Pancreas (tissue), 10 donors: Measurements from ENCODE around the gene TBC1D30. TPM values are rescaled to one million over a fixed set of nuclear protein-coding genes. Genes with fewer than 3 reads are reported as not detected.

Source experiments
- ATAC-seq, 4 donors: fragments of 200-7000 bp; cut with Tn5 transposase; one replicate each; pipeline versions ENCODE4 v1.8.0 to v1.9.1; 2020; ENCODE audit warnings: mild to moderate bottlenecking in 4 of 4, moderate library complexity in 4 of 4
- DNase-seq, 6 donors: peaks; one replicate each; pipeline ENCODE4 v3.0.0-alpha.2; 2020
- FAIRE-seq: peaks from 2 replicates; lab custom pipeline; 2012; peaks lifted over from hg19 to GRCh38; lab: Jason Lieb, UNC
- H3K27ac ChIP-seq, 4 donors: fragments of 200-600 bp; sonication (generic); 1 replicate in 3 of 4; 2 replicates in 1 of 4; pipeline versions ENCODE4 v1.5.0 to v1.8.0; 2020
- H3K27me3 ChIP-seq, 4 donors: fragments of 200-600 bp; one replicate each; pipeline ENCODE4 v1.8.0; 2021
- H3K36me3 ChIP-seq, 3 donors: fragments of 200-600 bp; sonication (generic) in 1 of 3; one replicate each; pipeline versions ENCODE4 v1.5.0 to v1.8.0; 2020 to 2021
- H3K4me1 ChIP-seq, 3 donors: fragments of 200-600 bp; one replicate each; pipeline ENCODE4 v1.8.0; 2021
- H3K4me3 ChIP-seq, 4 donors: fragments of 200-600 bp; sonication (generic) in 2 of 4; one replicate each; pipeline versions ENCODE4 v1.5.0 to v1.8.0; 2020 to 2021
- H3K9me3 ChIP-seq, 4 donors: fragments of 200-600 bp; one replicate each; pipeline ENCODE4 v1.8.0; 2021
- WGBS, 2 donors: extraction: QIAGEN DNeasy Blood & Tissue Kit; methylation state at CpG; one replicate each; pipeline ENCODE4 v1.1.7; 2013; 5-methylcytosine and 5-hydroxymethylcytosine counted together
- intact Hi-C, 3 donors: fragments of 100-400 bp; cut with DNase I; formaldehyde crosslinking; loops; one replicate each; pipeline versions ENCODE4 v1.11.1 to v1.14.2; 2022
- polyA plus RNA-seq, 2 donors: library from polyadenylated mRNA; stranded (reverse); fragments of 200-250 nt; gene quantifications; one replicate each; pipeline ENCODE4 v1.2.3, GENCODE V29; 2013
- total RNA-seq, 6 donors: library from RNA; stranded (reverse); fragmentation: NEBNext Ultra II Directional in 4 of 6; extraction: Animal tissue kit (Norgen Biotek cat#: 25700) in 4 of 6; gene quantifications; one replicate each; pipeline versions ENCODE4 v1.2.1 to v1.2.4, GENCODE V29; 2021 to 2023
- TF ChIP-seq, protein P1 (sequence below), 4 donors: fragments of 200-600 bp; sonication (generic) in 3 of 4; IDR thresholded peaks; one replicate each; pipeline versions ENCODE4 v1.5.0 to v1.8.0; 2021; ENCODE audit warnings: antibody characterized with exemption in 4 of 4
- donor health status: healthy with polysubstance abuse.
- donor health status: DM: no; HTN: no; CAD: no; lungs with moderate emphysema.
- donor health status: DM: no; HTN: no; CAD: no.
- donor health status: control.
- donor health status: control.
- donor health status: Bipolar disorder and iron deficiency.
- donor health status: DM: yes; HTN: yes; CAD: no.
- donor health status: DM: no; HTN: no; CAD: no.
- donor health status: DM: no; HTN: no; CAD: no.
- donor health status: DM: yes; HTN: yes; CAD: no.

TBC1D30 gene
- total and polyA plus RNA-seq, 8 donors = 6.6 to 26.2 (median 18.4) TPM

GRCh38 chr12:64875186-64875585 lies 50.7 kb downstream of the TBC1D30 start:
- DNase-seq (no peak), ATAC-seq (no peak), FAIRE-seq (no peak)
- 90 to 94% methylated on average over 17 of the region's 17 CpGs for WGBS, 2 donors
- Histone ChIP-seq H3K27me3 (no peaks in the 10 kb centered on the region), H3K9me3 (no peaks in the 10 kb centered on the region), H3K27ac (no peak overlapping the region), H3K4me3 (no peak overlapping the region), H3K36me3 (peaks cover 0 to 33% (median 14%) of the 10 kb centered on the region in 3 donors), H3K4me1 (no peaks in the 10 kb centered on the region)
- intact Hi-C loops = no loop called here
- TF ChIP-seq, protein P1, sequence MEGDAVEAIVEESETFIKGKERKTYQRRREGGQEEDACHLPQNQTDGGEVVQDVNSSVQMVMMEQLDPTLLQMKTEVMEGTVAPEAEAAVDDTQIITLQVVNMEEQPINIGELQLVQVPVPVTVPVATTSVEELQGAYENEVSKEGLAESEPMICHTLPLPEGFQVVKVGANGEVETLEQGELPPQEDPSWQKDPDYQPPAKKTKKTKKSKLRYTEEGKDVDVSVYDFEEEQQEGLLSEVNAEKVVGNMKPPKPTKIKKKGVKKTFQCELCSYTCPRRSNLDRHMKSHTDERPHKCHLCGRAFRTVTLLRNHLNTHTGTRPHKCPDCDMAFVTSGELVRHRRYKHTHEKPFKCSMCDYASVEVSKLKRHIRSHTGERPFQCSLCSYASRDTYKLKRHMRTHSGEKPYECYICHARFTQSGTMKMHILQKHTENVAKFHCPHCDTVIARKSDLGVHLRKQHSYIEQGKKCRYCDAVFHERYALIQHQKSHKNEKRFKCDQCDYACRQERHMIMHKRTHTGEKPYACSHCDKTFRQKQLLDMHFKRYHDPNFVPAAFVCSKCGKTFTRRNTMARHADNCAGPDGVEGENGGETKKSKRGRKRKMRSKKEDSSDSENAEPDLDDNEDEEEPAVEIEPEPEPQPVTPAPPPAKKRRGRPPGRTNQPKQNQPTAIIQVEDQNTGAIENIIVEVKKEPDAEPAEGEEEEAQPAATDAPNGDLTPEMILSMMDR (IDR thresholded peaks at IDR 0.05) = no peak

- no peak for DNase-seq
- H3K9me3 ChIP-seq = no peaks in the 10 kb centered on the region
- TF ChIP-seq, protein P1 (IDR thresholded peaks at IDR 0.05) = no peak
- H3K27ac ChIP-seq = no peak overlapping the region
- no peaks in the 10 kb centered on the region for H3K4me1 ChIP-seq
- intact Hi-C loops = no loop called here
- no peak for ATAC-seq
- no peaks in the 10 kb centered on the region for H3K27me3 ChIP-seq
- FAIRE-seq = no peak
- 92 to 95% methylated on average over 12 of the region's 12 CpGs for WGBS, 2 donors
- peaks cover 0 to 26% (median 10%) of the 10 kb centered on the region in 3 donors for H3K36me3 ChIP-seq
- H3K4me3 ChIP-seq = no peak overlapping the region
These were observed 52.1 kb downstream of the TBC1D30 start for GRCh38 chr12:64876388-64877071.

GRCh38 chr12:64877363-64878004 lies 53.0 kb downstream of the TBC1D30 start:
- FAIRE-seq (no peak), DNase-seq (no peak), ATAC-seq (no peak)
- no peaks in the 10 kb centered on the region for H3K9me3 ChIP-seq
- no peaks in the 10 kb centered on the region for H3K4me1 ChIP-seq
- no peaks in the 10 kb centered on the region for H3K27me3 ChIP-seq
- no peak overlapping the region for H3K4me3 ChIP-seq
- H3K36me3 ChIP-seq = peaks cover 0 to 23% (median 10%) of the 10 kb centered on the region in 3 donors
- TF ChIP-seq, protein P1 (IDR thresholded peaks at IDR 0.05) = no peak
- H3K27ac ChIP-seq = no peak overlapping the region
- 92 to 94% methylated on average over 3 of the region's 3 CpGs for WGBS, 2 donors
- intact Hi-C loops = no loop called here

- Histone ChIP-seq H3K27ac (no peak overlapping the region), H3K4me1 (no peaks in the 10 kb centered on the region), H3K27me3 (no peaks in the 10 kb centered on the region), H3K4me3 (no peak overlapping the region), H3K9me3 (no peaks in the 10 kb centered on the region), H3K36me3 (no peaks in the 10 kb centered on the region)
- ATAC-seq = no peak
- TF ChIP-seq, protein P1 (IDR thresholded peaks at IDR 0.05) = no peak
- WGBS, 2 donors = 91 to 94% methylated on average over 3 of the region's 3 CpGs
- DNase-seq = no peak
- FAIRE-seq = no peak
- intact Hi-C loops = no loop called here
These were observed 58.2 kb downstream of the TBC1D30 start for GRCh38 chr12:64882687-64883086.
